Activated CD4-positive, alpha-beta T cell treated with anti-CD3 and anti-CD28 coated beads, Interleukin-2, amount 50 U/mL, for 1 hour (primary cell): ENCODE data around the gene FXYD5.
"Not testable (repeated sequence)": the region's sequence is repeated elsewhere in the genome, so short reads cannot be mapped to it uniquely, and the experiment has no call there.

Experiments
- DNase-seq: peaks from one replicate; pipeline ENCODE4 v3.0.0-alpha.2; 2020

FXYD5 gene

GRCh38 chr19:35120492-35120891, 34.0 kb upstream of the FXYD5 start:
- no peak for DNase-seq

- no peak for DNase-seq
Observed at GRCh38 chr19:35120898-35121297, 33.6 kb upstream of the FXYD5 start.

GRCh38 chr19:35122687-35123551, 31.6 kb upstream of the FXYD5 start:
- no peak for DNase-seq

DNA sequence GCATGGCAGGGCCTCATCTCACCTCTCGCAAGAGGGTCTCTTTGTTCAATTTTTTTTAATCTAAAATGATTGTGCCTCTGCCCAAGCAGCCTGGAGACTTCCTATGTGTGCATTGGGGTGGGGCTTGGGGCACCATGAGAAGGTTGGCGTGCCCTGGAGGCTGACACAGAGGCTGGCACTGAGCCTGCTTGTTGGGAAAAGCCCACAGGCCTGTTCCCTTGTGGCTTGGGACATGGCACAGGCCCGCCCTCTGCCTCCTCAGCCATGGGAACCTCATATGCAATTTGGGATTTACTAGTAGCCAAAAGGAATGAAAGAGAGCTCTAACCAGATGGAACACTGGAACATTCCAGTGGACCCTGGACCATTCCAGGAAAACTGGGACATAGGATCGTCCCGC, 31.0 kb upstream of the FXYD5 start:
- DNase-seq: no peak

DNA sequence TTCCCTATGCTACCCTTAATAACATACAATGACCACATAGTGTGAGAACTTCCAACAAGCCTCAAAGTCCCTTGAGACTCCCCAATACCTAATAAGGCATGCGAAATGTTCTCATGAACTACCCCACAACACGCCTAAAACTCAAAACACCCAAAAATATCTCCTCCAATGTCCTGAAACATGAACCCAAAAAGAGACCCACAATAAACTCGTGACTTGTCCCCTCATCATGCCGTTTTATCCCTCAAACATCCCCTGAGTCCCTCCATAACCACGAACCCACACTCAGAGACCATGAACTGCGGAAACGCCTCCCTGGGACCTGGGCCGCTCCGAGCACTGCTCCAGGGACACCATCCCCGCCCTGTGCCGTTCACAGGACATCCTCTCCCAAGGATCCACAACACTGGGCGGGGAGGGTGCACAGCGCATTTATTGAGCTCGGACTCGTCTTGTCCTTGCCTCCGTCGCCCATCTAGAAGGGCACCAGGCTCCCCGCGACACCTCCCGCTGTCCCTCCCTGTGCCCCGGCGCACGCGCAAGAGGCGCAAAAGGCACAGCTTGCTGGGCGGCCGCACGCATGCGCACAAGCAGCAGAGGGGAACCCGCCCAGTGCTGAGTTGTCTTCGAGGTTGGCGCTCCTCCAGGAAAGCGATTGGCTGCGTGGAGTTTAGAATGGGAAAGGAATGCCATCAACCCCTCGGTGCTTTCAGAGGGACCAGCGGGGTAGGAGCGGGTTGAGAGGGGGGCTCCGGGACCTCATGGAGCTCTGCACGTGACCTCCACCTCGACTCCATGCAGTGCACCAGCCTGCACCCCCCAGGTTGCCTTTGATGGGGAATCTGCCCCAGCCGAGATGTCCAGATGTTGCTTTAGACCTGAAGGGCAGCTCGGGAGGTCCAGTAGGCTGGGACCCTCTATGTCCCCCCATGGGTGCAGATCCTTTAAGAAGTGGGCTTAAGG, 30.2 kb upstream of the FXYD5 start:
- peak; percentile 85 for DNase-seq

GRCh38 chr19:35125270-35125717, 29.2 kb upstream of the FXYD5 start:
- no peak for DNase-seq

DNA sequence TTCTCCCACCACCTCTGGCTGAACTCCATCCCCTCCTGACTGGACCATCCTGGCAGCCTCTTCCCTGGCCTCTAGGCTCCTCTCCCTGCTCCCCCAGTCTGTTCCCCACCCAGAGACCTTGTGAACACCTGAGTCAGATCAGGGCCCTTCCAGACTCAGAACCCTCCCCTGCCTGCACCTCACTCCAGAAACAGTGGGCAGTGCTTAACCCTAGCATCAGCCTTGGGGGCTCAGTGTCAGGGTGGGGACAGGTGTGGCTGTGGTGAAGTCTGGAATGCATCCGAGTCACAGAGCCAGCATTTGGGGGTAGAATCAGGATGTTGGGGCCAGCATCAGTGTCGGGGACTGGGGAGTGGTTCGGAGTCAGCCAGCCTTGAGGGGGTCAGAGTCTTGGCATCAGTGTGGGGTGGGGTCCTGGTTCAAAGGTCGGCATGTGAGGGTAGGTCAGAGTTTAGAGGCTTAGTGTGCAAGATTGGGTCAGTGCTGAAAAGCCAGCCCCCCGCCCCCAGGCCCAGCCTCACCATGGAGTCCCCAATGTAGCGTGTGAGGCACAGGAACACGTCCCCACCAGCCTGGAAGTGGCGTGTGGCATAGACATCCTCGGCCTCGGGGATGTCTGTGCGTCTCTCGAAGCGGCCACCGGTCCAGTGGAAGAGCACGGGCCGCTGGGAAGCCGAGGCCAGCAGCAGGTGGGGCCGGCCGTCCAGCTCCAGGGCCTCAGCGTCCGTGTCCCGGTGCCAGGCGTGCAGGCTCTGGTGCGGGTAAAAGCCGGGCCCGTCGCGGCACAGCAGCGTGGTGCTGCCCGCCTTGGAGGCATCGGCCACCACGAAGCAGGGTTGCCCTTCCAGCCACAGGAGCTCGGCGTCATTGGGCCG, 28.5 kb upstream of the FXYD5 start:
- no peak for DNase-seq

DNA sequence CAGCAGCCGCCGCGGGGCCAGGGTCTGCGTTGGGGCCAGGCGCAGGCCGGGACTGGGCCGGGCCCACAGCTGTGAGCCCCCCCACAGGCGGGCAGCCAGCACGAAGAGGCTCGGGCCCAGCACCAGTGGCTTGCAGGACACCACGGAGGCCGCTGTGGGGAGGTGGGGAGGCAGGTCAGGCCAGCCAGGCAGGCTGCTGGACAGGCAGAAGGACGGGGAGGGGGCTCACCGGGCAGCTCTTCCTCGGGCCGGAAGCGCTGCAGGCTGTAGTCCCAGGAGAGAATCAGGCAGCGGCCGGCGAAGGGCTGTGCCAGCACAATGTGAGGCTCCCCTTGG, 27.9 kb upstream of the FXYD5 start:
- no peak for DNase-seq

DNA sequence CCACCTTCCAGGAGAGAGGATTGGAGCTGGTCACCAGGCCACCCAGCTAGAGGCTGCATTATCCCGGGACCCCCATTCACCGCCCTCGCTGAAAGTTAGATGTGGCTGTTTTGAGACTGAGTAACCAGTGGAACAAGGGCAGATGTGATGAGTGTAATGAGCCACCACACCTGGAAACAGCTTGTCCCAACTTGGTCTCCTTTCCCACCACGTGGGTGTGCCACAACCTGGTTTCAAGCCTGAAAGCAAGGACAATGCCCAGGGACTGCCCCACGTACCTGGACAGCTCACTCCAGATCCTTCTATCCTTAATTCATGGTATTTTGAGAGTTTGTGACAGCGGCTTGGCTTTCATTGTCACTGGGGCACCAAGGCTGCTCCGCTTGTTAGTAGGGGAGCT, 26.7 kb upstream of the FXYD5 start:
- no peak for DNase-seq

GRCh38 chr19:35128398-35129057, 26.0 kb upstream of the FXYD5 start:
- no peak for DNase-seq

GRCh38 chr19:35129724-35130274, 24.7 kb upstream of the FXYD5 start:
- not testable (repeated sequence) for DNase-seq

- no peak for DNase-seq
Observed at GRCh38 chr19:35130761-35131720, 23.5 kb upstream of the FXYD5 start.

GRCh38 chr19:35132254-35132653, 22.3 kb upstream of the FXYD5 start:
- DNase-seq: no peak

- DNase-seq: no peak
Observed at GRCh38 chr19:35133826-35134225, 20.7 kb upstream of the FXYD5 start.

GRCh38 chr19:35134601-35135242, 19.8 kb upstream of the FXYD5 start, which contains the start of gene LGI4:
Gene LGI4 (minus strand): TSS chr19:35135059. CDS start chr19:35134680, 379 bp downstream.
- no peak for DNase-seq

GRCh38 chr19:35135389-35135909, 19.1 kb upstream of the FXYD5 start:
- DNase-seq: peak; percentile 66

GRCh38 chr19:35136231-35136630, 18.3 kb upstream of the FXYD5 start:
- no peak for DNase-seq

- DNase-seq: no peak
Observed at GRCh38 chr19:35136977-35137702, 17.4 kb upstream of the FXYD5 start.

DNA sequence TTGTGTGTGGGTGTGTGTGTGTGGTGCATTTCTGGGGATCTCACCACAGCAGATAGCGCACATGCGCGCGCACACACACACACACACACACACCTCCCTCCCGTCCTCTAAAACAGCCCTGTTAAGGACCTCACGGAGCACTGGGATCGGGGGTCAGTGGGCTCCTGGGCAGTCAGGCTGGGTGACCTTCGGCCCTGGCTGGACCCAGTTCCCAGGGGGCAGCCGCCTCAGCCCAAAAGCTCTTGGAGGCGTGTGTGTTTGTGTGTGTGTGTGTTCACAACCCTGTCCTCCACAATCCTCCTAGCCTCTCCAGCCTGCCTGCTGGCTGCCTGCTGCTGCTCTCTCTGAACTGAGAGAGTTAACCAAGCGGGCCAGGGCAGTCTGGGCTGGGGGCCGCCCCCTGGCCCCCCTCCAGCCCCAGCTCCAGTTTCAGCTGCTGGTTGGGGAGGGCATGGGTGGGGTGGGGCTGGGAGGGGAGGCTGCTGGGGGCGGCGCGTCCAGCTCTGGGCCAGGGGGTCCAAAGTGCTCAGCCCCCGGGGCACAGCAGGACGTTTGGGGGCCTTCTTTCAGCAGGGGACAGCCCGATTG, 16.1 kb upstream of the FXYD5 start, which contains the start of gene FXYD1:
TSS of gene FXYD1 (plus strand) at position 520 of the 588 bp plus-strand sequence. CDS start 1,256 bp downstream, outside the sequence.
- no peak for DNase-seq
